C4-2B (cell line): ENCODE data around the gene POLR2M.

Source experiments
- ZFX ChIP-seq: fragments of 450-650 bp; IDR thresholded peaks from 2 replicates; pipeline ENCODE4 v1.6.1; 2017
- TF ChIP-seq, protein P1 (sequence below): fragments of 450-650 bp; conservative IDR thresholded peaks from 2 replicates; pipeline ENCODE4 v1.5.1; 2017; ENCODE audit warnings: mild to moderate bottlenecking

DNA sequence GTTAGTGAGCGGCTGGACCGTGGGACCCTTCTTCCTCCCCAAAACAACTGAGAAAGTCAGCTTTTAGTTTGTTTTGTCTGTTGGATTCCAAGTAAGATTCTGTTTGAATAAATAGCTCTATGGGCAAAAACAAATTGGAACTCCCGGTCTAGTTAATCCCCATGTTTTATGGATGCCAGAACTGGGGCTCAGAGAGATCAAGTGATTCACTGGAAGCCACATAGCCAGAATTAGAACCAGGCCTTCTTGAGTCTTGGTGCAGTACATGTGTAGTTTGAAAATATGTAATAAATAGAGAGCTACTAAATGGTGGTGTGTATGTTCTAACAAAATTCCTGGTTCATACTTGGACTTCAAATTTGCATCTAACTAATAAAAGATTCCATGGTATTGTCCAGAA is 29.3 kb upstream of the POLR2M start:
- TF ChIP-seq, protein P1, sequence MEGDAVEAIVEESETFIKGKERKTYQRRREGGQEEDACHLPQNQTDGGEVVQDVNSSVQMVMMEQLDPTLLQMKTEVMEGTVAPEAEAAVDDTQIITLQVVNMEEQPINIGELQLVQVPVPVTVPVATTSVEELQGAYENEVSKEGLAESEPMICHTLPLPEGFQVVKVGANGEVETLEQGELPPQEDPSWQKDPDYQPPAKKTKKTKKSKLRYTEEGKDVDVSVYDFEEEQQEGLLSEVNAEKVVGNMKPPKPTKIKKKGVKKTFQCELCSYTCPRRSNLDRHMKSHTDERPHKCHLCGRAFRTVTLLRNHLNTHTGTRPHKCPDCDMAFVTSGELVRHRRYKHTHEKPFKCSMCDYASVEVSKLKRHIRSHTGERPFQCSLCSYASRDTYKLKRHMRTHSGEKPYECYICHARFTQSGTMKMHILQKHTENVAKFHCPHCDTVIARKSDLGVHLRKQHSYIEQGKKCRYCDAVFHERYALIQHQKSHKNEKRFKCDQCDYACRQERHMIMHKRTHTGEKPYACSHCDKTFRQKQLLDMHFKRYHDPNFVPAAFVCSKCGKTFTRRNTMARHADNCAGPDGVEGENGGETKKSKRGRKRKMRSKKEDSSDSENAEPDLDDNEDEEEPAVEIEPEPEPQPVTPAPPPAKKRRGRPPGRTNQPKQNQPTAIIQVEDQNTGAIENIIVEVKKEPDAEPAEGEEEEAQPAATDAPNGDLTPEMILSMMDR: no peak
- no peak for TF ChIP-seq ZFX
